H1 (cell line): ENCODE measurements around the gene SPP1. TPM values are rescaled to one million over a fixed set of nuclear protein-coding genes. Genes with fewer than 3 reads are reported as not detected.

ENCODE experiments used
- CTCF ChIA-PET: fragments of 300-600 bp; sonication (Branson Sonifier 250); formaldehyde crosslinking; loops from one replicate; lab custom pipeline; 2021; ENCODE audit not compliant: partially characterized antibody; lab: Charles Lee
- POLR2A ChIA-PET: fragments of 300-600 bp; sonication (Branson Sonifier 250); formaldehyde crosslinking; loops from one replicate; lab custom pipeline; 2021; ENCODE audit warnings: inconsistent platforms; ENCODE audit not compliant: partially characterized antibody; lab: Charles Lee
- DNase-seq, 2 experiments: peaks; one replicate each; pipeline versions ENCODE4 v3.0.0 to v3.0.0-alpha.2; 2010 to 2022; ENCODE audit warnings: low spot score in 2 of 2, low read depth in 1 of 2, mixed read lengths in 1 of 2
- FAIRE-seq: peaks from 2 replicates; lab custom pipeline; 2011; peaks lifted over from hg19 to GRCh38; lab: Jason Lieb, UNC
- H2AFZ ChIP-seq: 2 replicates; pipeline ENCODE4 v1.8.1; 2012; ENCODE audit warnings: low read length, inconsistent platforms
- H2AK5ac ChIP-seq: 2 replicates; pipeline ENCODE4 v1.6.1; 2013; ENCODE audit warnings: low read depth, low read length
- H2BK120ac ChIP-seq: replicated peaks from 2 replicates; pipeline ENCODE3; 2013; ENCODE audit warnings: low read depth, low read length, inconsistent platforms
- H2BK12ac ChIP-seq: 2 replicates; pipeline ENCODE4 v1.6.1; 2013; ENCODE audit warnings: low read depth, low read length
- H2BK15ac ChIP-seq: 2 replicates; pipeline ENCODE4 v1.6.1; 2013; ENCODE audit warnings: low read length
- H2BK20ac ChIP-seq: 2 replicates; pipeline ENCODE4 v1.6.1; 2013; ENCODE audit warnings: low read length
- H2BK5ac ChIP-seq: 2 replicates; pipeline ENCODE4 v1.6.1; 2013; ENCODE audit warnings: low read depth, low read length
- H3K14ac ChIP-seq: 2 replicates; pipeline ENCODE4 v1.6.1; 2013; ENCODE audit warnings: inconsistent platforms; ENCODE audit not compliant: insufficient read length
- H3K18ac ChIP-seq: 2 replicates; pipeline ENCODE4 v1.6.1; 2013; ENCODE audit warnings: low read length; ENCODE audit errors: extremely low read depth
- H3K23ac ChIP-seq: 2 replicates; pipeline ENCODE4 v1.6.1; 2013; ENCODE audit warnings: inconsistent platforms; ENCODE audit not compliant: insufficient read length
- H3K23me2 ChIP-seq: 2 replicates; pipeline ENCODE4 v1.6.1; 2013; ENCODE audit warnings: low read depth, low read length
- H3K27ac ChIP-seq: 2 replicates; pipeline ENCODE4 v1.6.1; 2011; ENCODE audit warnings: low read depth, low read length, inconsistent platforms
- H3K27me3 ChIP-seq, 4 experiments: replicated peaks in 1 of 4; 1 replicate in 1 of 4; 2 replicates in 3 of 4; pipeline versions ENCODE4 v1.6.1 to v1.8.1; 2011 to 2013; ENCODE audit warnings: low read length in 3 of 4, mild to moderate bottlenecking in 3 of 4, inconsistent platforms in 2 of 4, mixed read lengths in 2 of 4, moderate library complexity in 1 of 4; ENCODE audit not compliant: control insufficient read depth in 3 of 4, insufficient read depth in 3 of 4; ENCODE audit errors: extremely low read depth in 1 of 4
- H3K36me3 ChIP-seq, 4 experiments: 2 replicates each; pipeline versions ENCODE4 v1.6.1 to v1.8.1; 2011 to 2013; ENCODE audit warnings: mild to moderate bottlenecking in 4 of 4, low read length in 3 of 4, moderate library complexity in 2 of 4, control low read depth in 1 of 4, inconsistent platforms in 1 of 4; ENCODE audit not compliant: insufficient read depth in 4 of 4, control insufficient read depth in 2 of 4
- H3K4ac ChIP-seq: replicated peaks from 2 replicates; pipeline ENCODE3; 2013; ENCODE audit warnings: low read length, low read depth, mixed read lengths, inconsistent platforms; ENCODE audit not compliant: insufficient read length
- H3K4me1 ChIP-seq, 4 experiments: replicated peaks in 1 of 4; 1 replicate in 1 of 4; 2 replicates in 3 of 4; pipeline versions ENCODE4 v1.6.1 to v1.8.1; 2011 to 2013; ENCODE audit warnings: low read length in 3 of 4, inconsistent platforms in 2 of 4, mixed read lengths in 1 of 4; ENCODE audit not compliant: insufficient read depth in 4 of 4, control insufficient read depth in 3 of 4
- H3K4me2 ChIP-seq, 2 experiments: 2 replicates each; pipeline versions ENCODE4 v1.6.1 to v1.8.1; 2011 to 2013; ENCODE audit warnings: low read depth in 2 of 2, low read length in 2 of 2, control low read depth in 1 of 2, inconsistent platforms in 1 of 2, mild to moderate bottlenecking in 1 of 2; ENCODE audit not compliant: insufficient read depth in 1 of 2
- H3K4me3 ChIP-seq, 4 experiments: fragments of 200-600, 300-600 bp in 1 of 4; sonication (generic), shearing (Covaris generic), sonication (Bioruptor Twin) in 1 of 4; 2 replicates each; pipeline versions ENCODE4 v1.5.1 to v1.8.1; 2011 to 2016; ENCODE audit warnings: low read length in 4 of 4, low read depth in 3 of 4, control low read depth in 2 of 4, inconsistent platforms in 2 of 4, mild to moderate bottlenecking in 2 of 4, mixed read lengths in 1 of 4, moderate library complexity in 1 of 4; ENCODE audit not compliant: insufficient read depth in 2 of 4; ENCODE audit errors: extremely low read depth in 1 of 4
- H3K56ac ChIP-seq: replicated peaks from 2 replicates; pipeline ENCODE3; 2013; ENCODE audit warnings: low read depth, mild to moderate bottlenecking, mixed read lengths, low read length, inconsistent platforms; ENCODE audit not compliant: insufficient read length
- H3K79me1 ChIP-seq: 2 replicates; pipeline ENCODE4 v1.6.1; 2013; ENCODE audit warnings: low read depth, low read length, control low read depth
- H3K79me2 ChIP-seq, 2 experiments: 2 replicates each; pipeline versions ENCODE4 v1.6.1 to v1.8.1; 2012 to 2013; ENCODE audit warnings: low read length in 2 of 2, mild to moderate bottlenecking in 2 of 2, inconsistent platforms in 1 of 2; ENCODE audit not compliant: insufficient read depth in 2 of 2, control insufficient read depth in 1 of 2
- H3K9ac ChIP-seq, 4 experiments: replicated peaks in 1 of 4; 1 replicate in 1 of 4; 2 replicates in 3 of 4; pipeline versions ENCODE4 v1.6.1 to v1.8.1; 2011 to 2013; ENCODE audit warnings: low read depth in 3 of 4, low read length in 3 of 4, control low read depth in 2 of 4, mild to moderate bottlenecking in 2 of 4, moderate library complexity in 2 of 4, inconsistent platforms in 1 of 4; ENCODE audit errors: extremely low read depth in 1 of 4
- H3K9me3 ChIP-seq, 2 experiments: 2 replicates each; pipeline versions ENCODE4 v1.6.1 to v1.8.1; 2012 to 2013; ENCODE audit warnings: mild to moderate bottlenecking in 2 of 2, moderate library complexity in 2 of 2, control low read depth in 1 of 2, inconsistent platforms in 1 of 2, low read depth in 1 of 2, low read length in 1 of 2, mixed read lengths in 1 of 2; ENCODE audit not compliant: insufficient read depth in 2 of 2
- H4K20me1 ChIP-seq, 2 experiments: replicated peaks in 1 of 2; 2 replicates each; pipeline versions ENCODE3 to v1.8.1; 2011 to 2013; ENCODE audit warnings: inconsistent platforms in 2 of 2, low read length in 2 of 2, mild to moderate bottlenecking in 1 of 2; ENCODE audit not compliant: insufficient read depth in 2 of 2, control insufficient read depth in 1 of 2
- H4K5ac ChIP-seq: 2 replicates; pipeline ENCODE4 v1.6.1; 2013; ENCODE audit warnings: low read length, low read depth, mixed read lengths, inconsistent platforms; ENCODE audit not compliant: insufficient read length
- H4K8ac ChIP-seq: 2 replicates; pipeline ENCODE4 v1.8.0; 2013; ENCODE audit warnings: mild to moderate bottlenecking, moderate library complexity, low read length, inconsistent platforms; ENCODE audit not compliant: insufficient read depth; ENCODE audit errors: extremely low read depth
- H4K91ac ChIP-seq: replicated peaks from 2 replicates; pipeline ENCODE3; 2013; ENCODE audit warnings: low read length, mixed read lengths, inconsistent platforms; ENCODE audit not compliant: insufficient read length
- CEBPB ChIP-seq: IDR thresholded peaks from 2 replicates; pipeline ENCODE4 v1.6.1; 2012; ENCODE audit warnings: low read depth, low read length
- CREB1 ChIP-seq: IDR thresholded peaks from 2 replicates; pipeline ENCODE4 v1.6.1; 2012; ENCODE audit warnings: inconsistent platforms
- HDAC2 ChIP-seq, 2 experiments: fragments of 300-600 bp in 1 of 2; sonication (generic) in 1 of 2; IDR thresholded peaks; 2 replicates each; pipeline ENCODE4 v1.6.1; 2011 to 2012; ENCODE audit warnings: low read depth in 2 of 2, low read length in 2 of 2, mild to moderate bottlenecking in 2 of 2, moderate library complexity in 2 of 2, borderline replicate concordance in 1 of 2, inconsistent platforms in 1 of 2
- POLR2A ChIP-seq, 2 experiments: IDR thresholded peaks; 1 replicate in 1 of 2; 2 replicates in 1 of 2; pipeline ENCODE4 v1.6.1; 2011; ENCODE audit warnings: low read depth in 2 of 2, low read length in 2 of 2, mild to moderate bottlenecking in 2 of 2; ENCODE audit errors: control extremely low read depth in 1 of 2
- POU5F1 ChIP-seq: IDR thresholded peaks from 2 replicates; pipeline ENCODE4 v1.6.1; 2011; ENCODE audit warnings: low read depth, mild to moderate bottlenecking, low read length, moderate library complexity
- TCF12 ChIP-seq: IDR thresholded peaks from 2 replicates; pipeline ENCODE4 v1.6.1; 2011; ENCODE audit warnings: low read depth, mild to moderate bottlenecking, low read length
- WGBS, 2 experiments: shearing (Covaris generic) in 1 of 2; methylation state at CpG; one replicate each; pipeline versions ENCODE4 v1.1.6 to v1.1.7; 2013 to 2015; ENCODE audit warnings: low lambda C conversion rate in 2 of 2, mixed read lengths in 2 of 2, inconsistent platforms in 1 of 2, low coverage in 1 of 2, missing lambda C conversion rate in 1 of 2; ENCODE audit not compliant: insufficient replicate concordance in 2 of 2, insufficient coverage in 1 of 2, insufficient read length in 1 of 2; ENCODE audit errors: extremely low coverage in 1 of 2, missing lambda C conversion rate in 1 of 2; 5-methylcytosine and 5-hydroxymethylcytosine counted together
- polyA plus RNA-seq, 7 experiments: library from polyadenylated mRNA; depleted of rRNA in 3 of 7; stranded (reverse) in 5 of 7; unstranded in 2 of 7; fragments of >200 nt in 5 of 7; fragments of 200-250 nt in 2 of 7; gene quantifications; 1 replicate in 5 of 7; 2 replicates in 1 of 7; 4 replicates in 1 of 7; pipeline versions ENCODE4 v1.2.1 to v1.2.3, GENCODE V29; 2011 to 2013; ENCODE audit warnings: missing spikeins in 2 of 7, mixed read lengths in 2 of 7
- total RNA-seq: library from RNA; stranded (reverse); fragmentation: NEBNext Ultra II Directional; extraction: Animal tissue kit (Norgen Biotek cat#: 25700); gene quantifications from 2 replicates; pipeline ENCODE4 v1.2.1, GENCODE V29; 2021

Gene SPP1
- total and polyA plus RNA-seq, 2 of the 8 experiments (the other 6 are each of a cell fraction or from before 2014, with no cell fraction given) = 13.7 to 26.5 TPM

DNA sequence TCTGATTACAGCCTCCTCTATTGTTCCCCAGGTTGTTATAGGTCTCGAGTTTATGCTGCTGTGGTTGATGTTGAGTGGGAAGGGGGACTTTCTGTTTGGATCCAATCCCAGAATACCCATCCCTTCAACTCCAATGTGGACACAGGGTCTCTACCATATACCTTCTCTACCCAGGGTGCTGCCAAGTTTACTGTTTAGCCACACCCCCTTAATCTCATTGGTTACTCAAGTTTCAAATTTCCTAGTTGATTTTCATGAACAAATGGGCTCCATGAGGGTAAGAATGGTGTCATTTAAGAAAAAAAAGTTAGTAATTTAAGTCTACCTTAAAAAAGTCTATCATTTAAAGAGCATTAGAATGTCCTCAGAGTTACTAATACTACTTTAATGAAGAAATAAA is 3.6 kb upstream of the SPP1 start:
- no peak overlapping the region for H2BK120ac ChIP-seq
- H3K79me2 ChIP-seq = no peaks in the 10 kb centered on the region
- H3K36me3 ChIP-seq = no peaks in the 10 kb centered on the region
- H3K4me1 ChIP-seq = peaks cover 2 to 11% (median 6%) of the 10 kb centered on the region in 4 experiments; a peak in 5 of 7 replicates
- DNase-seq (no peak), FAIRE-seq (peak; percentile 55)
- no peak overlapping the region for H2BK5ac ChIP-seq
- no peak overlapping the region for H3K56ac ChIP-seq
- no peak overlapping the region for H2AK5ac ChIP-seq
- no peak overlapping the region for H3K14ac ChIP-seq
- no peak overlapping the region for H2AFZ ChIP-seq
- no peak overlapping the region for H2BK15ac ChIP-seq
- CTCF ChIA-PET = interaction anchor here (0.8 kb wide), 1 partner anchor 108 kb away, joined by 4 read pairs; no protein-coding TSS in a partner anchor
- no peak overlapping the region for H4K8ac ChIP-seq
- H3K23me2 ChIP-seq = no peaks in the 10 kb centered on the region
- no peaks in the 10 kb centered on the region for H3K9me3 ChIP-seq
- H3K4me3 ChIP-seq = no peak overlapping the region
- H3K4me2 ChIP-seq = no peak overlapping the region
- no peak overlapping the region for H3K23ac ChIP-seq
- no peak overlapping the region for H2BK20ac ChIP-seq
- H4K5ac ChIP-seq = no peak overlapping the region
- no peak overlapping the region for H3K27ac ChIP-seq
- H4K20me1 ChIP-seq = no peaks in the 10 kb centered on the region
- POLR2A ChIA-PET = interaction anchor here (0.9 to 5.8 kb wide), 3 partner anchors 9 to 44 kb away, joined by 3 to 38 read pairs (median 4); no protein-coding TSS in a partner anchor
- no peak overlapping the region for H3K18ac ChIP-seq
- H4K91ac ChIP-seq = no peak overlapping the region
- no peaks in the 10 kb centered on the region for H3K79me1 ChIP-seq
- H3K4ac ChIP-seq = no peak overlapping the region
- no peak overlapping the region for H2BK12ac ChIP-seq
- no peak overlapping the region for H3K9ac ChIP-seq
- WGBS, 2 experiments = 77% methylated on average over 1 of the region's 1 CpG; no CpG with 5 or more reads in 1 of the 2 experiments
- no peaks in the 10 kb centered on the region for H3K27me3 ChIP-seq
- no peak for TF ChIP-seq TCF12
- TF ChIP-seq POU5F1 = no peak
- TF ChIP-seq CREB1 = no peak
- no peak for TF ChIP-seq CEBPB
- no peak for TF ChIP-seq POLR2A (IDR thresholded peaks at IDR 0.05; ENCODE audit: control extremely low read depth in 1 of 2, low read depth in 2 of 2, low read length in 2 of 2)
- TF ChIP-seq HDAC2 (IDR thresholded peaks at IDR 0.05; ENCODE audit: borderline replicate concordance in 1 of 2, low read depth in 2 of 2, low read length in 2 of 2) = no peak
